ENCODE data around the gene RHOA. TPM values are rescaled to one million over a fixed set of nuclear protein-coding genes. Genes with fewer than 3 reads are reported as not detected.

RHOA gene
- total and polyA plus RNA-seq, 2 of the 13 experiments (the other 11 are each of a cell fraction or from before 2014, with no cell fraction given), result 131 to 177 TPM

DNA sequence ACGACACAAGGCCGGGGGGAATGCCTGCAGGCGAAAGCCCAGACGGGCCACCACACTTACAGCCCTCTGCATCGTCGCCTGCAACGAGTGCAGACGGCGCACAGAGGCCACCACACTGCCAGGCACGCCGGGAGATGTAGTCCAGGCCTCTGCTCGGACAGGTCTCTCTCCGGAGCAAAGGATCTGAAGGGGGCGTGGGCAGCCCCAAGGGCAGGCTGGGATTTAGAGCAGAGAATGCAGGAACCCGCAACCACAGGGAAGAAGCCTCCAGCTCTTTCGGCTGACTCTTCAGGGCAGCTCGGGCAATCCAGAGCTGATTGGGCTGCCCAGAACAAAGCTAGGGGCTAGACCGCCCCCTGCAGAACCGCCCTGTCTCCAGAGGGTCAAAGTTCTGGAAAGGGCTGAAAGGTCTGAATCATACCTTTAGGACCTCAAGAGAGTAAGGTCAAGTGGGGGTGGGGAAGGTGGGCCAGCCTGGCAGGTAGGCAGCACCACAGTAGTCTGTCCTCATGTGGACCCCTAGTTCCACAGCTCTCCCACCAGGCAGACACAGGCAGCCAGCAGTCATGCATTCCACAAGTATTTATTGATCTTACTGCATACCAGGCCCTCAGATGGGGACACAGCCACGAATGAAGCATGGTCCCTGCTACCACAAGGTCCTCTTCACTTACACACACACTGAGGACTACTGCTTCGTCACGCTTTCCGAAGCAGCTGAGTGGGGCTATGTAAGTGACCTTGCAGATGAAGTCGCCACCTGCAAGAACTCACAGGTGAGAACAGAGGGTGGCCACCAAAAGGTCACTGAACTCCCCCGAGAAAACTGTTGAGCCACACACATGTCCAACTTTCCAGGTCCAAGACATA lies 10.8 kb upstream of the RHOA start, which contains the start of gene AMT (continued):
- no peak for TF ChIP-seq SNAPC4 (CRISPR knock-in tag; IDR thresholded peaks at IDR 0.05)
- no peak for TF ChIP-seq ZNF615 (CRISPR knock-in tag; IDR thresholded peaks at IDR 0.05; ENCODE audit: borderline replicate concordance)
- no peak for TF ChIP-seq ARNTL (CRISPR knock-in tag; IDR thresholded peaks at IDR 0.05)
- TF ChIP-seq ZNF12 (CRISPR knock-in tag; IDR thresholded peaks at IDR 0.05), result no peak
- no peak for TF ChIP-seq U2AF2 (IDR thresholded peaks at IDR 0.05; ENCODE audit: low read depth, low read length)
- TF ChIP-seq KIAA2018 (CRISPR knock-in tag; IDR thresholded peaks at IDR 0.05; ENCODE audit: borderline replicate concordance), result no peak
- TF ChIP-seq ZNF788 (CRISPR knock-in tag; IDR thresholded peaks at IDR 0.05; ENCODE audit: borderline replicate concordance), result peak; percentile 35; the same call in 1 of the 2 replicates
- TF ChIP-seq, protein P1, sequence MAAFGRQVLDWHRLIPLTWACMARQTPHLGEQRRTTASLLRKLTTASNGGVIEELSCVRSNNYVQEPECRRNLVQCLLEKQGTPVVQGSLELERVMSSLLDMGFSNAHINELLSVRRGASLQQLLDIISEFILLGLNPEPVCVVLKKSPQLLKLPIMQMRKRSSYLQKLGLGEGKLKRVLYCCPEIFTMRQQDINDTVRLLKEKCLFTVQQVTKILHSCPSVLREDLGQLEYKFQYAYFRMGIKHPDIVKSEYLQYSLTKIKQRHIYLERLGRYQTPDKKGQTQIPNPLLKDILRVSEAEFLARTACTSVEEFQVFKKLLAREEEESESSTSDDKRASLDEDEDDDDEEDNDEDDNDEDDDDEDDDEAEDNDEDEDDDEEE (CRISPR knock-in tag; IDR thresholded peaks at IDR 0.05), result peak; percentile 64; the same call in 1 of the 2 replicates
- TF ChIP-seq POGZ (CRISPR knock-in tag; IDR thresholded peaks at IDR 0.05), result peak; percentile 2; the same call in 1 of the 2 replicates
- no peak for TF ChIP-seq MLLT10 (CRISPR knock-in tag; IDR thresholded peaks at IDR 0.05)
- TF ChIP-seq CERS6 (CRISPR knock-in tag; IDR thresholded peaks at IDR 0.05), result no peak
